Panc1 (cell line): ENCODE results near the gene CIB4.

Experiments used
- POLR2AphosphoS5 ChIP-seq: IDR thresholded peaks from 2 replicates; pipeline ENCODE4 v1.6.1; 2012; ENCODE audit warnings: mild to moderate bottlenecking, low read depth, low read length, moderate library complexity
- TF ChIP-seq, protein P1 (sequence below): fragments of 450-650 bp; IDR thresholded peaks from 2 replicates; pipeline ENCODE4 v1.5.1; 2017; ENCODE audit warnings: mild to moderate bottlenecking
- TF ChIP-seq, protein P2 (sequence below), 2 experiments: IDR thresholded peaks; 2 replicates each; pipeline ENCODE4 v1.6.1; 2011 to 2012; ENCODE audit warnings: low read depth in 2 of 2, control low read depth in 1 of 2, low read length in 1 of 2, mild to moderate bottlenecking in 1 of 2, moderate library complexity in 1 of 2; ENCODE audit not compliant: insufficient read depth in 1 of 2

DNA sequence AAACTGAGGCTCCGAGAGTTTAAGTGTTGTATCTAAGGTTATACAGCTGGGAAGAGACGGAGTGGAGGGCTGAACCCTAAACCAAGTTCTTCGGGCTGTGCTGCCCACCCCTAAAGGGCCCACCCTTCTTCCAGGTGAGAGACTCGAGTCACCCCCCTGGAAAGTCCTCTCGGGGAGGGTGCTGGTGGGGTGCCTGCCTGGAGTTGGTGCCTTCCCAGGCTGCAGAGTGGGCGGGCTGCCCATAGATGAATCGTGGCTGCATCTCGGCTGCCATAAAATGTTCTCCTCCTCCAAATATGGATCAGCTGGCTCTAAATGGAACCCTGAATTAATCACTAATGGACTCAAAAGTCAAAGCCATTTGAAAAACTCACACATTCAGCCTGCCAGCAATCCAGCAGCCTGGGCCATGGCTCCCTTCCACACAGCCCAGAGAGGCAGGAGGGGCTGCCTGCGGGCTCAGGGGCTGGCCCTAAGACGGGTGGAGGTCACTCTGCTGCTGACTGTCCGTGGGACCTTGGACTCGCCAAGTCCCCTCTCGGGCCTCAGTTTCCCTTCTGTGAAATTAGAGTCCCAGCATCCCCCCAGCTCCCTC lies 7.7 kb downstream of the CIB4 start:
- TF ChIP-seq, protein P1, sequence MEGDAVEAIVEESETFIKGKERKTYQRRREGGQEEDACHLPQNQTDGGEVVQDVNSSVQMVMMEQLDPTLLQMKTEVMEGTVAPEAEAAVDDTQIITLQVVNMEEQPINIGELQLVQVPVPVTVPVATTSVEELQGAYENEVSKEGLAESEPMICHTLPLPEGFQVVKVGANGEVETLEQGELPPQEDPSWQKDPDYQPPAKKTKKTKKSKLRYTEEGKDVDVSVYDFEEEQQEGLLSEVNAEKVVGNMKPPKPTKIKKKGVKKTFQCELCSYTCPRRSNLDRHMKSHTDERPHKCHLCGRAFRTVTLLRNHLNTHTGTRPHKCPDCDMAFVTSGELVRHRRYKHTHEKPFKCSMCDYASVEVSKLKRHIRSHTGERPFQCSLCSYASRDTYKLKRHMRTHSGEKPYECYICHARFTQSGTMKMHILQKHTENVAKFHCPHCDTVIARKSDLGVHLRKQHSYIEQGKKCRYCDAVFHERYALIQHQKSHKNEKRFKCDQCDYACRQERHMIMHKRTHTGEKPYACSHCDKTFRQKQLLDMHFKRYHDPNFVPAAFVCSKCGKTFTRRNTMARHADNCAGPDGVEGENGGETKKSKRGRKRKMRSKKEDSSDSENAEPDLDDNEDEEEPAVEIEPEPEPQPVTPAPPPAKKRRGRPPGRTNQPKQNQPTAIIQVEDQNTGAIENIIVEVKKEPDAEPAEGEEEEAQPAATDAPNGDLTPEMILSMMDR = no peak
- no peak for TF ChIP-seq POLR2AphosphoS5
- TF ChIP-seq, protein P2, sequence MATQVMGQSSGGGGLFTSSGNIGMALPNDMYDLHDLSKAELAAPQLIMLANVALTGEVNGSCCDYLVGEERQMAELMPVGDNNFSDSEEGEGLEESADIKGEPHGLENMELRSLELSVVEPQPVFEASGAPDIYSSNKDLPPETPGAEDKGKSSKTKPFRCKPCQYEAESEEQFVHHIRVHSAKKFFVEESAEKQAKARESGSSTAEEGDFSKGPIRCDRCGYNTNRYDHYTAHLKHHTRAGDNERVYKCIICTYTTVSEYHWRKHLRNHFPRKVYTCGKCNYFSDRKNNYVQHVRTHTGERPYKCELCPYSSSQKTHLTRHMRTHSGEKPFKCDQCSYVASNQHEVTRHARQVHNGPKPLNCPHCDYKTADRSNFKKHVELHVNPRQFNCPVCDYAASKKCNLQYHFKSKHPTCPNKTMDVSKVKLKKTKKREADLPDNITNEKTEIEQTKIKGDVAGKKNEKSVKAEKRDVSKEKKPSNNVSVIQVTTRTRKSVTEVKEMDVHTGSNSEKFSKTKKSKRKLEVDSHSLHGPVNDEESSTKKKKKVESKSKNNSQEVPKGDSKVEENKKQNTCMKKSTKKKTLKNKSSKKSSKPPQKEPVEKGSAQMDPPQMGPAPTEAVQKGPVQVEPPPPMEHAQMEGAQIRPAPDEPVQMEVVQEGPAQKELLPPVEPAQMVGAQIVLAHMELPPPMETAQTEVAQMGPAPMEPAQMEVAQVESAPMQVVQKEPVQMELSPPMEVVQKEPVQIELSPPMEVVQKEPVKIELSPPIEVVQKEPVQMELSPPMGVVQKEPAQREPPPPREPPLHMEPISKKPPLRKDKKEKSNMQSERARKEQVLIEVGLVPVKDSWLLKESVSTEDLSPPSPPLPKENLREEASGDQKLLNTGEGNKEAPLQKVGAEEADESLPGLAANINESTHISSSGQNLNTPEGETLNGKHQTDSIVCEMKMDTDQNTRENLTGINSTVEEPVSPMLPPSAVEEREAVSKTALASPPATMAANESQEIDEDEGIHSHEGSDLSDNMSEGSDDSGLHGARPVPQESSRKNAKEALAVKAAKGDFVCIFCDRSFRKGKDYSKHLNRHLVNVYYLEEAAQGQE (IDR thresholded peaks at IDR 0.05; ENCODE audit: insufficient read depth in 1 of 2, low read depth in 2 of 2, low read length in 1 of 2) = no peak
